BLaER1 treated with 17β-estradiol and CSF1 and Interleukin-3, amounts not matched to agents 10 nM and 100 nM (cell line): ENCODE results near the gene IRS2.
A peak's percentile ranks its signal among the peaks of the same experiment; 100 is the strongest.

Experiments
- H3K27ac ChIP-seq, 11 experiments: shearing (Covaris generic); formaldehyde crosslinking; 2 replicates each; pipeline ENCODE4 v1.8.1; 2022
- H3K27me3 ChIP-seq, 11 experiments: shearing (Covaris generic); formaldehyde crosslinking; 2 replicates each; pipeline ENCODE4 v1.8.1; 2022
- H3K36me3 ChIP-seq, 11 experiments: shearing (Covaris generic); formaldehyde crosslinking; 2 replicates each; pipeline ENCODE4 v1.8.1; 2022
- H3K4me1 ChIP-seq, 10 experiments: shearing (Covaris generic); formaldehyde crosslinking; 2 replicates each; pipeline ENCODE4 v1.8.1; 2022
- H3K4me2 ChIP-seq, 11 experiments: shearing (Covaris generic); formaldehyde crosslinking; 2 replicates each; pipeline ENCODE4 v1.8.1; 2022
- H3K4me3 ChIP-seq, 10 experiments: shearing (Covaris generic); formaldehyde crosslinking; 2 replicates each; pipeline ENCODE4 v1.8.1; 2022
- H3K9ac ChIP-seq, 11 experiments: shearing (Covaris generic); formaldehyde crosslinking; 2 replicates each; pipeline ENCODE4 v1.8.1; 2022
- H3K9me3 ChIP-seq, 11 experiments: shearing (Covaris generic); formaldehyde crosslinking; replicated peaks in 1 of 11; 2 replicates each; pipeline ENCODE4 v1.8.1; 2022
- H4K20me1 ChIP-seq, 11 experiments: shearing (Covaris generic); formaldehyde crosslinking; 2 replicates each; pipeline ENCODE4 v1.8.1; 2022
- Cebpa-rat ChIP-seq, 11 experiments: shearing (Covaris generic); IDR thresholded peaks; 2 replicates each; pipeline ENCODE4 v1.8.1; 2022

IRS2 gene

DNA sequence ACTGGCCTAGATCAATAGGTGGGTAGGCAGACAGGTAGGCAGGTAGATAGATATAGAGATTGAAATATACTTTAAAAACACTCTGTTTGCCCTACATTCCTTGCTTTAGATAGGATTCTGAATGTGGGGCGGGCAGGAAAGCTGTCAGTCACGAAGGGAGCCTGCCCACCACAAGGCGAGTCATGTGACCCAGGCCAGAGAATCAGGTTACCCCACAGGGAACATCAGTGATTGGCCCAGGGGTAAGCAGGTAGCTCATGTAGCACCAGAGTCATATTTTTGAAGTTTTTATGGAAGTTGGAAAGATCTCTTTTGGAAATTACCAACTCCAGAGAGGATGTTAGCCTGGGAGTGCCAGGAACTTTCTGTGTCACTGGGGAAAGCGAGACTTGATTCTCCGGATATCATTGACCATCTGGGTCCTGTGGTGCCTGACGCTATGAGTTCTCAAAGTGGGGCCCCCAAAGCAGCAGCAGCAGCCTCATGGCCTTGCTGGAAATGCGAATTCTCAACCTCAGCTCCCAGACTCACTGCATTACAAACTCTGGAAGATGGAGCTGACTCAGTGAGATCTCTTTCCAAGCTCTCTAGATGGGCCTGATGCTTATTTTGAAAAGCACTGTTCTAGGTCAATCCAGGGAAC lies 60.3 kb downstream of the IRS2 start:
- Histone ChIP-seq H3K4me3 (peak overlapping the region in 2 of 10 experiments; percentile 15 to 32; a peak in 1 of 20 replicates), H3K4me2 (peak overlapping the region; percentile 55 to 69 (median 65); a peak in 20 of 22 replicates), H3K36me3 (peaks cover 0 to 39% (median 17%) of the 10 kb centered on the region in 11 experiments; a peak in 12 of 22 replicates), H3K27ac (no peak overlapping the region; a peak in 2 of 22 replicates), H3K4me1 (peaks cover 44 to 80% (median 58%) of the 10 kb centered on the region in 10 experiments), H4K20me1 (no peaks in the 10 kb centered on the region; a peak in 1 of 22 replicates), H3K27me3 (peaks cover 0 to 6% (median 0%) of the 10 kb centered on the region in 11 experiments; a peak in 4 of 22 replicates), H3K9me3 (peaks cover 21 to 60% (median 48%) of the 10 kb centered on the region in 11 experiments; a peak in 21 of 22 replicates), H3K9ac (no peak overlapping the region)
- no peak for TF ChIP-seq Cebpa-rat (IDR thresholded peaks at IDR 0.05)

DNA sequence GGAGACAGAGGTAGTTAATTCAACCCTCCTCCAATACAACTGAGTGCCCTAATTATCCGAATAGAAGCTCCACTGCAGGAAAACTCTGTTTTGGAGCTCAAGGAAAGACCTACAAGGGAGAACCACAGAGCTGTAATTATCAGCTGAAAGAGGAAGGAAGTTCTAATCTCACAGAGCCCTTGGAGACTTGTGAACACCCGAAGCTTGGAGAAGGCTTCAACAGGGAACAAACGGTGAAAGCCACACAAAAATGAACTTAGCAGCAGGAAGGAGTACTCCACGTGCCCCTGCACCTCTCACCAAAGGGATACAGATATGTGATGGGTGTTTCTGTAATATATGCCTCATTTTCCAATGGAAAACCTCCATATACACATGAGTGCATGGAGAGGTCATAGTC lies 61.1 kb downstream of the IRS2 start:
- Histone ChIP-seq H3K27ac (peak overlapping the region in 2 of 11 experiments; percentile 6 to 20; a peak in 2 of 22 replicates), H3K36me3 (peaks cover 0 to 39% (median 17%) of the 10 kb centered on the region in 11 experiments; a peak in 12 of 22 replicates), H4K20me1 (no peaks in the 10 kb centered on the region; a peak in 1 of 22 replicates), H3K4me2 (peak overlapping the region; percentile 55 to 69 (median 65)), H3K4me3 (peak overlapping the region in 1 of 10 experiments; percentile 32; a peak in 1 of 20 replicates), H3K9me3 (peaks cover 21 to 60% (median 48%) of the 10 kb centered on the region in 11 experiments; a peak in 21 of 22 replicates), H3K4me1 (peaks cover 36 to 74% (median 55%) of the 10 kb centered on the region in 10 experiments), H3K9ac (no peak overlapping the region), H3K27me3 (peaks cover 0 to 6% (median 0%) of the 10 kb centered on the region in 11 experiments; a peak in 4 of 22 replicates)
- no peak for TF ChIP-seq Cebpa-rat (IDR thresholded peaks at IDR 0.05)

DNA sequence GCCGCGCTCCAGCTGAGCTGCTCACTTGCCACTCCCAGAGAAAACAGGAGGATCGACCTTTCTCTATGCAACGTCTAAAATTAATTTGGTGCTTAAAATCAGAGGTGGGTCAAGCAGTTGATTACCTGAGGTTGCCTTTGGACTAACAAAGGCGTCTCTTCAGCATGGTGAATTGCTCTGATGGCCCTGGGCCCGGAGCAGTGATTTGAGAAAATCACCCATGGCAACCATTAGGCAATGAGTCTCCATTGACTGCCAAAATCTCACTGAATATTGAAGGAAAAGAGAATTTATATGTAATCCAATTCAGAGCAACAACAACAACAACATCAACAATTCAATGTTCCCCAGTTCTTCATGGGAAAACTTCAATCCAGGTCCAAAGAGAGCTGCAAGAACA lies 61.8 kb downstream of the IRS2 start:
- Histone ChIP-seq H3K36me3 (peaks cover 0 to 42% (median 17%) of the 10 kb centered on the region in 11 experiments; a peak in 12 of 22 replicates), H3K4me1 (peaks cover 30 to 68% (median 49%) of the 10 kb centered on the region in 10 experiments), H4K20me1 (no peaks in the 10 kb centered on the region; a peak in 1 of 22 replicates), H3K9me3 (peaks cover 21 to 60% (median 49%) of the 10 kb centered on the region in 11 experiments; a peak in 21 of 22 replicates), H3K27me3 (peaks cover 0 to 6% (median 0%) of the 10 kb centered on the region in 11 experiments; a peak in 3 of 22 replicates), H3K4me3 (no peak overlapping the region), H3K9ac (no peak overlapping the region), H3K27ac (no peak overlapping the region), H3K4me2 (peak overlapping the region; percentile 55 to 69 (median 65))
- TF ChIP-seq Cebpa-rat (IDR thresholded peaks at IDR 0.05) = no peak

DNA sequence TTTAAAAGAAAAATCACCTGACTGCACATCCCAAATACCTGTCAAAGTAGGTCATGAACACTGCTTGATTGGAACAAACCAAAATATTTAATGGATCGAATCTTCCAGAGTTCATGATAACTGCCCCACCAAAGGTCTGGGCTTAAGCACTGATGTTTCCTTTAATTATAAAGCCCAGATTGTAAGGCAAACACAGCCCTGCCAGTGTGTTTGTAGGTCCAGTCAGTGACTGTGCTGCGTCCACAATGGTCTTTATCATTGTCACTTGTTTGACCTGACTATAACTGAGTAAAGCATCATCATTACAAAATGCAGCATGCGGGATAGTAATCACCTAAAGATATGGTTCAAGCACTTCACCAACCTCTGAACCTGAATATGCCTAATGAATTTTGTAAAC lies 63.3 kb downstream of the IRS2 start:
- no peaks in the 10 kb centered on the region; a peak in 1 of 22 replicates for H4K20me1 ChIP-seq

DNA sequence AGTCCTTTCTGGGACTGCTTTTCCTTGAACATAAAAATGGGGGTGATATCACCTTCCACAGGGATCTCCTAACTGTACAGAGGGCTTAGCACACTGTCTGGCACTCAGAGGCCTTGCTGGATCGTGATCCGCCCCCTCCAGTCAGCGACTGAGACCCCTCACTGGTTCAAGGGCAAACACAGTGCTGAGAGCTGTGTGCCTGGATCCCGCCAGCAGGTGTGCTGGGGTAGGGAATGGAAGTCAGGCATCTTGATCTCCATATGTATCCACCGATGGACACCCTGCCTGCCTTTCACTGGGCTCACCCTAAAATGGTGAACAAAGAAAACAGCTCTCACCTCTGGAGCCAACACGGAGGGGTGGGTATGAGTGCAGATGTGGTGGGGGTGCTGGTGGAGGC lies 64.3 kb downstream of the IRS2 start:
- TF ChIP-seq Cebpa-rat (IDR thresholded peaks at IDR 0.05) = no peak
- Histone ChIP-seq H3K36me3 (peaks cover 0 to 36% (median 10%) of the 10 kb centered on the region in 11 experiments; a peak in 12 of 22 replicates), H3K9ac (no peak overlapping the region), H3K4me1 (peaks cover 19 to 42% (median 28%) of the 10 kb centered on the region in 10 experiments), H3K9me3 (peaks cover 10 to 45% (median 35%) of the 10 kb centered on the region in 11 experiments; a peak in 21 of 22 replicates), H3K27ac (no peak overlapping the region), H3K4me3 (no peak overlapping the region), H4K20me1 (no peaks in the 10 kb centered on the region; a peak in 1 of 22 replicates), H3K27me3 (no peaks in the 10 kb centered on the region), H3K4me2 (peak overlapping the region in 3 of 11 experiments; percentile 0 to 10 (median 8); a peak in 1 of 22 replicates)

More for the DNA sequence above, 63.3 kb downstream of the IRS2 start:
- Histone ChIP-seq H3K4me3 (no peak overlapping the region), H3K4me1 (peaks cover 19 to 52% (median 33%) of the 10 kb centered on the region in 10 experiments), H3K9me3 (peaks cover 20 to 55% (median 45%) of the 10 kb centered on the region in 11 experiments; a peak in 21 of 22 replicates), H3K9ac (no peak overlapping the region), H3K36me3 (peaks cover 0 to 40% (median 15%) of the 10 kb centered on the region in 11 experiments; a peak in 12 of 22 replicates), H3K27ac (no peak overlapping the region), H3K4me2 (peak overlapping the region in 2 of 11 experiments; percentile 15 to 69; a peak in 2 of 22 replicates), H3K27me3 (no peaks in the 10 kb centered on the region)
- no peak for TF ChIP-seq Cebpa-rat (IDR thresholded peaks at IDR 0.05)

DNA sequence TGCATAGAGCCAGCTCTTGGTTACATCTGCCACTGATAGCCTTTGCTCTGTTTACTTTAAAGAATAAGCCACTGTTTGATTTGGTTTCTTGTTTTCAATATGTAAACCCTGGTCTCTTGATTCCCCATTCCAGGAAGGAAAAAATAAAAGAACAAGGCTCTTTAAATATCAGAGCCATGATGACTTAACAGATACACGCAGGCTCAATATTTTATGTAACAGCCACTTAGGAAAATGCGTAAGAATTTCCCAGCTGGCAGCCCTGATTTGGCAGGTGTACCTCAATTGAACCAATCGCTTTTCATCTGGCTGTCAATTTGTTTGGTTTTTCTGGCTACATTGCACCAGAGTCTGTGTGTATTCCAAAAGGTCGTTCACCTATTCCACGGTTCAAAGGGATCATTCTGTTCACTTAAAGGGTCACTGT lies 65.6 kb downstream of the IRS2 start:
- Histone ChIP-seq H3K27me3 (no peaks in the 10 kb centered on the region), H3K36me3 (peaks cover 0 to 33% (median 10%) of the 10 kb centered on the region in 11 experiments; a peak in 11 of 22 replicates), H3K4me2 (no peak overlapping the region), H3K9me3 (peaks cover 0 to 35% (median 25%) of the 10 kb centered on the region in 11 experiments; a peak in 16 of 22 replicates), H4K20me1 (no peaks in the 10 kb centered on the region; a peak in 1 of 22 replicates), H3K4me1 (peaks cover 21 to 35% (median 25%) of the 10 kb centered on the region in 10 experiments), H3K27ac (no peak overlapping the region), H3K9ac (no peak overlapping the region), H3K4me3 (no peak overlapping the region)
- no peak for TF ChIP-seq Cebpa-rat (IDR thresholded peaks at IDR 0.05)

DNA sequence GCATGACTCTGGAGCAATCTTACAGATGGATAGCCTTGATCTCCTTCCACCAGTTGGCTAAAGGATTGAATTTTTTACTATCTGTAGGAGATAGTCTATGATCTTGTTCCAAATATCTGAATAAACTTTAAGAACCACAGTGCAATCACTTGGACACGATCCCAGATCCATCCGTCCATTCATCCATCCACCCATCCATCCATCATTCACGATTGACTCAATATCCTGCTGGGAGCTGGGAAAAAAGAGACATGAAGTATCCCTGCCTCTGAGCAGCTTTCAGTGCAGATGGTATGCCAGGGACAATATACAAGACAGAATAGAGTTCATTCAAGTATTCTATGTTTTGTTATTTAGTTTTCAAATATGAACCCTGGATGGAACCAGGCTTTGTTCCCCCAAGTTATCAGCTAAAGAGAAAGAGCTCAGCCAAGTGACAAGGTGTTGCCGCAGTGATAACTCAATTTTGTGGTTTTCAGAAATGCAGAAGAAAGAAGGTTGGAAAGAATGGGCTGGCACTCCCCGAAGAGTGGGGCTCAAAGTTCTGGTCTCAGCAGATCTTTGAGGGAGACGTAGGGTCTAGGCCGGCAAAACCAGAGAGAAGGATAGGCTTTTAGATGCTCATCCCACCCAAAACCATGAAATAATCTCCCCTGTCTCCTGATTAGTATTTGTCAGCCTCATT lies 66.3 kb downstream of the IRS2 start:
- peaks cover 0 to 33% (median 12%) of the 10 kb centered on the region in 11 experiments; a peak in 11 of 22 replicates for H3K36me3 ChIP-seq
- no peak overlapping the region for H3K4me2 ChIP-seq

DNA sequence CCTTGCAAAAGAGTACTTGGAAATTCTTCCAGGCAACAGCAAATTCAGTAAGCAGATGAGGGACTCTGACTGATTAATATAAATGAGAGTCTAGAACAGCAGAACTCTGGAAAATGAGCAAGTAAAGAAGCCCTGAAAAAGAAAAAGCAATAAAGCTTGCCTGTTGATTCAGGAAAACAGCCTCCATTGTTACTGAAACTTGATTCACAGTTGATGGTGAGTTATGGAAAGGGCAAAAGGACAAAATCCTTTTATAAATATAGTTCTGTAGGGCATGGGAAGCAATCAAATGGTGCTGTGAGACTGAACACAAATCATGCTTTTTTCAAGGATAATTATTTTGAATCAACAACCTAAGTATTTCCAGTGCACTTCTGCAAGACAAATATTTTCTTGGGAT lies 67.7 kb downstream of the IRS2 start:
- Histone ChIP-seq H3K27ac (no peak overlapping the region), H3K4me3 (no peak overlapping the region), H3K9ac (no peak overlapping the region), H3K4me2 (no peak overlapping the region), H3K36me3 (peaks cover 0 to 42% (median 21%) of the 10 kb centered on the region in 11 experiments; a peak in 12 of 22 replicates), H3K9me3 (peaks cover 0 to 35% (median 24%) of the 10 kb centered on the region in 11 experiments; a peak in 15 of 22 replicates), H3K27me3 (no peaks in the 10 kb centered on the region), H3K4me1 (peaks cover 6 to 22% (median 12%) of the 10 kb centered on the region in 10 experiments; a peak in 16 of 20 replicates), H4K20me1 (no peaks in the 10 kb centered on the region)
- TF ChIP-seq Cebpa-rat (IDR thresholded peaks at IDR 0.05) = no peak

More for the DNA sequence above, 66.3 kb downstream of the IRS2 start:
- Histone ChIP-seq H3K4me3 (no peak overlapping the region), H3K27me3 (no peaks in the 10 kb centered on the region), H3K4me1 (peaks cover 16 to 28% (median 22%) of the 10 kb centered on the region in 10 experiments), H4K20me1 (no peaks in the 10 kb centered on the region; a peak in 1 of 22 replicates), H3K27ac (no peak overlapping the region), H3K9me3 (peaks cover 0 to 36% (median 25%) of the 10 kb centered on the region in 11 experiments; a peak in 15 of 22 replicates), H3K9ac (no peak overlapping the region)
- TF ChIP-seq Cebpa-rat (IDR thresholded peaks at IDR 0.05) = no peak
